Upper lobe of right lung (tissue), 1 donor: ENCODE data around the gene ATP6V1E1. TPM values are rescaled to one million over a fixed set of nuclear protein-coding genes. Genes with fewer than 3 reads are reported as not detected.
"Not testable (repeated sequence)": the region's sequence is repeated elsewhere in the genome, so short reads cannot be mapped to it uniquely, and the experiment has no call there.

ENCODE experiments used
- ATAC-seq: fragments of 200-7000 bp; cut with Tn5 transposase; one replicate; pipeline ENCODE4 v1.9.1; 2020; ENCODE audit warnings: mild to moderate bottlenecking, moderate library complexity
- DNase-seq: peaks from one replicate; pipeline ENCODE4 v3.0.0-alpha.2; 2020
- H3K27ac ChIP-seq: fragments of 200-600 bp; one replicate; pipeline ENCODE4 v1.8.0; 2022
- H3K27me3 ChIP-seq: fragments of 200-600 bp; one replicate; pipeline ENCODE4 v1.8.0; 2022; ENCODE audit warnings: mild to moderate bottlenecking
- H3K36me3 ChIP-seq: fragments of 200-600 bp; one replicate; pipeline ENCODE4 v1.8.0; 2022
- H3K4me1 ChIP-seq: fragments of 200-600 bp; one replicate; pipeline ENCODE4 v1.8.0; 2022
- H3K4me3 ChIP-seq: fragments of 200-600 bp; one replicate; pipeline ENCODE4 v1.8.0; 2022; ENCODE audit warnings: mild to moderate bottlenecking
- H3K9me3 ChIP-seq: fragments of 200-600 bp; one replicate; pipeline ENCODE4 v1.8.0; 2022
- CTCF ChIP-seq: fragments of 200-600 bp; IDR thresholded peaks from one replicate; pipeline ENCODE4 v1.8.0; 2022; ENCODE audit warnings: antibody characterized with exemption
- intact Hi-C: fragments of 100-400 bp; cut with DNase I; formaldehyde crosslinking; loops from one replicate; pipeline ENCODE4 v1.11.0; 2022
- long read RNA-seq: library from polyadenylated mRNA; unstranded; transcript quantifications from one replicate; pipeline ENCODE4 v2.0.0, GENCODE V29; 2021
- total RNA-seq: library from RNA; stranded (reverse); fragmentation: NEBNext Ultra II Directional; extraction: Animal tissue kit (Norgen Biotek cat#: 25700); gene quantifications from one replicate; pipeline ENCODE4 v1.2.1, GENCODE V29; 2021
- donor health status: DM: no; HTN: yes; CAD: no; lungs with severe emphysema.

The ATP6V1E1 gene
- total RNA-seq, result 133 TPM
- long read RNA-seq, transcript ATP6V1E1-201 (9 exons, 1,402 nt), result major isoform, 45 of 65 reads
- long read RNA-seq, partial matches to known transcripts, result 18 of 65 reads
- long read RNA-seq, other reads (novel, unspliced or antisense), result 0 of 65 reads

GRCh38 chr22:17628406-17629172, at the start of gene ATP6V1E1:
Gene ATP6V1E1, minus strand, starts transcription at chr22:17628749. Its CDS starts 114 bp downstream, at chr22:17628635.
- no peaks in the 10 kb centered on the region for H3K9me3 ChIP-seq
- H3K4me3 ChIP-seq, result peak within 1 kb of the TSS; percentile 100
- peaks cover 19% of the 10 kb centered on the region for H3K4me1 ChIP-seq
- peak within 1 kb of the TSS; percentile 96 for H3K27ac ChIP-seq
- TF ChIP-seq CTCF, result no peak
- intact Hi-C loops, result no loop called here
- peak; percentile 98 for DNase-seq
- peak; percentile 100 for ATAC-seq
- no peaks in the 10 kb centered on the region for H3K27me3 ChIP-seq
- H3K36me3 ChIP-seq, result peaks cover 7% of the 10 kb centered on the region

DNA sequence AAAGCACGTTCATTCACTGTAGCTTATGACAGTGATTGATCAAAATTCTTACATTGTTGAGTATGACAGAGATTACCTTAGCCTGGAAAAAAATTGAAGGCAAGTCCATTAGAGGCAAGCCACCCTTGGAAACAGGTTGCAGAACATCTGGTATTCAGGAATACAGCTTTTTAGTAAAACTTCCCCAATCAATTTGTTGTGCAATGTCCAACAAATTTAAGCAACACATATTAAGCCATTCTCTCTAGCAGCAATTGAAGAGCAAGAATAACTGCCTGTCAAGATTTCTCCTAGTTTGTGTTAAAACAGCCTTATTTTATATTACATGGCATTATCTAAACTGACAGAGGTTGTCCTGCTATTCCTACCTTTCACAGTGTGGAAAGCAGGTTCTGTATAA, 47.0 kb upstream of the ATP6V1E1 start:
- intact Hi-C loops, result no loop called here
- Histone ChIP-seq H3K27ac (no peak overlapping the region), H3K27me3 (no peaks in the 10 kb centered on the region), H3K9me3 (no peaks in the 10 kb centered on the region), H3K4me1 (peaks cover 4% of the 10 kb centered on the region), H3K36me3 (peaks cover 2% of the 10 kb centered on the region), H3K4me3 (no peak overlapping the region)
- ATAC-seq, result no peak
- no peak for TF ChIP-seq CTCF
- no peak for DNase-seq

GRCh38 chr22:17674152-17674551, 45.6 kb upstream of the ATP6V1E1 start:
- Histone ChIP-seq H3K27me3 (no peaks in the 10 kb centered on the region), H3K4me1 (peaks cover 4% of the 10 kb centered on the region), H3K36me3 (peaks cover 5% of the 10 kb centered on the region), H3K4me3 (no peak overlapping the region), H3K9me3 (no peaks in the 10 kb centered on the region), H3K27ac (no peak overlapping the region)
- ATAC-seq (no peak), DNase-seq (no peak)
- intact Hi-C loops, result no loop called here
- no peak for TF ChIP-seq CTCF

- no peak for TF ChIP-seq CTCF
- peaks cover 5% of the 10 kb centered on the region for H3K36me3 ChIP-seq
- no peak for DNase-seq
- peaks cover 4% of the 10 kb centered on the region for H3K4me1 ChIP-seq
- no peak overlapping the region for H3K4me3 ChIP-seq
- ATAC-seq, result no peak
- no peaks in the 10 kb centered on the region for H3K27me3 ChIP-seq
- H3K27ac ChIP-seq, result no peak overlapping the region
- intact Hi-C loops, result no loop called here
- H3K9me3 ChIP-seq, result no peaks in the 10 kb centered on the region
Measured at GRCh38 chr22:17672417-17672991, 44.0 kb upstream of the ATP6V1E1 start.

DNA sequence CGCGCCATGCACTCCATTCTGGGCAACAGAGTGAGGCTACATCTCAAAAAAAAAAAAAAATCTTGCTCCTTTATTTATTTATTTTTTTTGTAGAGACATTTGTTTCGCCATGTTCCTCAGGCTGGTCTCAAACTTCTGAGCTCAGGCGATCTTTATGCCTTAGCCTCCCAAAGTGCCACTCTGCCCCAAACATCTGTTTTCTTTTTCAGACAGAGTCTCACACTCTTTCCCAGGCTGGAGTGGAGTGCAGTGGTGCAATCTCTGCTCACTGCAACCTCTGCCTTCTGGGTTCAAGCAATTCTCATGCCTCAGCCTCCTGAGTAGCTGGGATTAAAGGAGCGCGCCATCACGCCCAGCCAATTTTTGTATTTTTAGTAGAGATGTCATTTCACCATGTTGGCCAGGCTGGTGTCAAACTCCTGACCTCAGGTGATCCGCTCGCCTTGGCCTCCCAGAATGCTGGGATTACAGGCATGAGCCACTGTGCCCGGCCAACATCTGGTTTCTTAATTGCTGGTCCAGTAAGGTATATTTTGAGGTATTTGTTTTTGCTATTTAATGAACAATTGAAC, 43.1 kb upstream of the ATP6V1E1 start:
- intact Hi-C loops, ATAC-seq, H3K9me3 ChIP-seq, DNase-seq, H3K27ac ChIP-seq, H3K27me3 ChIP-seq, H3K4me3 ChIP-seq, H3K4me1 ChIP-seq, H3K36me3 ChIP-seq: not testable (repeated sequence)

DNA sequence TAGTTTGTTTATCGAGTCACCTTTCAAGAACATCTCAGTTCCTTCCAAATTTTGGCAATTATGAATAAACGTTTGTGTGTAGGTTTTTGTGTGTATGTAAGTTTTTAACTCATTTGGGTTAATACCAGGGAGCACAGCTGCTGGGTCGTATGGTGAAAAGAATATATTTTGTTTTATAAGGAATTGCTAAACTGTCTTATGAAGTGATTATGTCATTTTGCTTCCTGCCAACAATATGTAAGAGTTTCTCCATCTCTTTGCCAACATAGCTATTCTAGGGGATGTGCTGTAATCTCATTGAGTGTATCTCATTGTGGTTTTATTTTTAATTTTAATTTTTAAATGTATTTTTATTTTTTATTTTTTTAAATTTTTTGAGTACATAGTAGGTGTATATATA, 37.3 kb upstream of the ATP6V1E1 start:
- H3K4me3 ChIP-seq, result no peak overlapping the region
- H3K9me3 ChIP-seq, result no peaks in the 10 kb centered on the region
- no peak overlapping the region for H3K27ac ChIP-seq
- H3K4me1 ChIP-seq, result no peaks in the 10 kb centered on the region
- intact Hi-C loops, result no loop called here
- DNase-seq (no peak), ATAC-seq (no peak)
- no peaks in the 10 kb centered on the region for H3K27me3 ChIP-seq
- TF ChIP-seq CTCF, result no peak
- peaks cover 30% of the 10 kb centered on the region for H3K36me3 ChIP-seq
